Measurements from ENCODE around the gene IQCF5. TPM values are rescaled to one million over a fixed set of nuclear protein-coding genes. Genes with fewer than 3 reads are reported as not detected.

IQCF5 gene
- total and polyA plus RNA-seq, 2 donors (not counting 1 experiment from before 2014, with no cell fraction given) = not detected

DNA sequence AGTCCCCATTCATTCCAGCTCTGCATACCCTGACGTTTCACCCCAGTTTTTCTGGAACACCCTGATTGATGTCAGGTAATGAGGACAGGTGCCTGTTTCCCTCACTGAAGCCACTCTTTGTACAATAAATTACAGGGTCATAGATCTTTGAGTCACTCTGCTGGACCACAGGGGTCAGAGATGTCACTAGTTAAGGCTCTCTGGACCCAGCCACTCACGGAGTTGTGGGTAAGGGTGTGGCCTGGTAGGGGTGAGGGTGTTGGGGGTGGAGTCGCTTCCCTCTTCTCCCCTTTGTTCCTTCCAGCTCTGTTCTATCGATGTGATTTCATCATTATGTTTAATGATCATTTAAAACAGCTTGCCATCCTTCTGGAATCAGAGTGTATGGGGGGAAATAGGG, 512 bp downstream of the IQCF5 start:
- Mint-ChIP-seq H3K27me3 (peaks cover 29% of the 10 kb centered on the region), H3K27ac (no peak overlapping the region)

DNA sequence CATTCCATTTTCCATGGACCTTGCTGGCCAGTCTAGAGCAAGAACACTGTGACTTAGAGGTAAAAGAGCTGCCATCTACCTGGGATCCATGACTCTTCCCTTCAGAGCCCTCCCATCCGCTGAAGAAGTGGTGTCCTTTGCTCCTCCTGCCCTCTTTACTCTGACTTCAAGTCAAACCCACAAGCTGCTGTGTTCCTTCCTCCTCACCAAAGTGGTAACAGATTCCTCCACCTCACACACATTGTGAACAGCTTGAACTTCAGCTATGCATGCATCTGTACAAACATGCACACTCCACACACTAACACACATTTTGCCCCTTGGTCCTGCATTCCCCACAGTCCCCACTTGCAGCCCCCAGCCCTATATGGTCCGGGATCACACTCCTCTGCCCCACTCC, 990 bp downstream of the IQCF5 start:
- H3K9ac ChIP-seq (ENCODE audit: low read length) = no peak overlapping the region
- no peak overlapping the region for H3K27ac ChIP-seq (ENCODE audit: low read length in 2 of 2)
- ATAC-seq (ENCODE audit: low read depth) = no peak
- H3K9me3 Mint-ChIP-seq (ENCODE audit: insufficient read depth) = no peaks in the 10 kb centered on the region
- WGBS (ENCODE audit: insufficient coverage) = 66% methylated on average over 2 of the region's 2 CpGs
- ChIA-PET CTCF (interaction anchor here (0.9 kb wide), 1 partner anchor 76 kb away, joined by 3 read pairs; no protein-coding TSS in a partner anchor), POLR2A (no interaction called here)
- H4K20me1 ChIP-seq (ENCODE audit: control insufficient read depth, insufficient read depth, low read length, poor library complexity, severe bottlenecking) = no peaks in the 10 kb centered on the region
- DNase-seq = no peak
- H3K9me3 ChIP-seq (ENCODE audit: control extremely low read depth in 1 of 3, control insufficient read depth in 2 of 3, insufficient read depth in 1 of 3, low read length in 2 of 3) = no peaks in the 10 kb centered on the region
- H3K79me2 ChIP-seq (ENCODE audit: control insufficient read depth, insufficient read depth, low read length) = no peaks in the 10 kb centered on the region
- H3K4me1 Mint-ChIP-seq = no peaks in the 10 kb centered on the region
- intact Hi-C loops (cut with micrococcal nuclease) = no loop called here
- H3K27me3 Mint-ChIP-seq = peaks cover 28% of the 10 kb centered on the region
- no peak overlapping the region for H3K4me3 ChIP-seq (ENCODE audit: control extremely low read depth in 1 of 5, extremely low read depth in 1 of 5, insufficient read depth in 1 of 5, low read depth in 2 of 5, low read length in 4 of 5)
- H3K27ac Mint-ChIP-seq = no peak overlapping the region
- H3K4me1 ChIP-seq (ENCODE audit: control insufficient read depth in 2 of 2, insufficient read depth in 2 of 2, low read length in 2 of 2) = no peaks in the 10 kb centered on the region
- no peaks in the 10 kb centered on the region for H3K36me3 ChIP-seq (replicated peaks in 1 of 2; ENCODE audit: control extremely low read depth in 1 of 2, control insufficient read depth in 1 of 2, extremely low read depth in 1 of 2, insufficient read depth in 2 of 2, low read length in 1 of 2)
- H2AFZ ChIP-seq (ENCODE audit: insufficient read depth, low read depth, low read length, poor library complexity, severe bottlenecking) = no peak overlapping the region
- H3K4me3 Mint-ChIP-seq = no peak overlapping the region
- H3K4me2 ChIP-seq (replicated peaks; ENCODE audit: low read depth, low read length, poor library complexity, severe bottlenecking) = no peak overlapping the region
- peaks cover 0 to 4% (median 0%) of the 10 kb centered on the region in 4 experiments for H3K27me3 ChIP-seq (replicated peaks in 1 of 4; ENCODE audit: control extremely low read depth in 1 of 4, control insufficient read depth in 3 of 4, insufficient read depth in 4 of 4, low read length in 3 of 4)
- no peak for TF ChIP-seq EZH2 (IDR thresholded peaks at IDR 0.05; ENCODE audit: borderline replicate concordance, insufficient read depth, low read depth, low read length, poor library complexity, severe bottlenecking)

More for the DNA sequence above, 512 bp downstream of the IQCF5 start:
- Histone ChIP-seq H3K4me2 (replicated peaks; ENCODE audit: low read depth, low read length, poor library complexity, severe bottlenecking) (no peak overlapping the region), H3K79me2 (ENCODE audit: control insufficient read depth, insufficient read depth, low read length) (no peaks in the 10 kb centered on the region), H2AFZ (ENCODE audit: insufficient read depth, low read depth, low read length, poor library complexity, severe bottlenecking) (no peak overlapping the region), H3K27me3 (replicated peaks in 1 of 4; ENCODE audit: control extremely low read depth in 1 of 4, control insufficient read depth in 3 of 4, insufficient read depth in 4 of 4, low read length in 3 of 4) (peaks cover 0 to 3% (median 0%) of the 10 kb centered on the region in 4 experiments), H3K4me1 (ENCODE audit: control insufficient read depth in 2 of 2, insufficient read depth in 2 of 2, low read length in 2 of 2) (no peaks in the 10 kb centered on the region), H4K20me1 (ENCODE audit: control insufficient read depth, insufficient read depth, low read length, poor library complexity, severe bottlenecking) (no peaks in the 10 kb centered on the region), H3K9ac (ENCODE audit: low read length) (no peak overlapping the region), H3K9me3 (ENCODE audit: control extremely low read depth in 1 of 3, control insufficient read depth in 2 of 3, insufficient read depth in 1 of 3, low read length in 2 of 3) (no peaks in the 10 kb centered on the region), H3K27ac (ENCODE audit: low read length in 2 of 2) (no peak overlapping the region), H3K4me3 (ENCODE audit: control extremely low read depth in 1 of 5, extremely low read depth in 1 of 5, insufficient read depth in 1 of 5, low read depth in 2 of 5, low read length in 4 of 5) (no peak overlapping the region), H3K36me3 (replicated peaks in 1 of 2; ENCODE audit: control extremely low read depth in 1 of 2, control insufficient read depth in 1 of 2, extremely low read depth in 1 of 2, insufficient read depth in 2 of 2, low read length in 1 of 2) (no peaks in the 10 kb centered on the region)
- ChIA-PET POLR2A (no interaction called here), CTCF (interaction anchor here (0.9 kb wide), 1 partner anchor 77 kb away, joined by 3 read pairs; no protein-coding TSS in a partner anchor)
- Mint-ChIP-seq H3K4me3 (no peak overlapping the region), H3K4me1 (no peaks in the 10 kb centered on the region), H3K9me3 (ENCODE audit: insufficient read depth) (no peaks in the 10 kb centered on the region)
- no peak for ATAC-seq (ENCODE audit: low read depth)
- WGBS (ENCODE audit: insufficient coverage) = 83% methylated on average over 1 of the region's 4 CpGs
- DNase-seq = no peak
- TF ChIP-seq, protein P1, sequence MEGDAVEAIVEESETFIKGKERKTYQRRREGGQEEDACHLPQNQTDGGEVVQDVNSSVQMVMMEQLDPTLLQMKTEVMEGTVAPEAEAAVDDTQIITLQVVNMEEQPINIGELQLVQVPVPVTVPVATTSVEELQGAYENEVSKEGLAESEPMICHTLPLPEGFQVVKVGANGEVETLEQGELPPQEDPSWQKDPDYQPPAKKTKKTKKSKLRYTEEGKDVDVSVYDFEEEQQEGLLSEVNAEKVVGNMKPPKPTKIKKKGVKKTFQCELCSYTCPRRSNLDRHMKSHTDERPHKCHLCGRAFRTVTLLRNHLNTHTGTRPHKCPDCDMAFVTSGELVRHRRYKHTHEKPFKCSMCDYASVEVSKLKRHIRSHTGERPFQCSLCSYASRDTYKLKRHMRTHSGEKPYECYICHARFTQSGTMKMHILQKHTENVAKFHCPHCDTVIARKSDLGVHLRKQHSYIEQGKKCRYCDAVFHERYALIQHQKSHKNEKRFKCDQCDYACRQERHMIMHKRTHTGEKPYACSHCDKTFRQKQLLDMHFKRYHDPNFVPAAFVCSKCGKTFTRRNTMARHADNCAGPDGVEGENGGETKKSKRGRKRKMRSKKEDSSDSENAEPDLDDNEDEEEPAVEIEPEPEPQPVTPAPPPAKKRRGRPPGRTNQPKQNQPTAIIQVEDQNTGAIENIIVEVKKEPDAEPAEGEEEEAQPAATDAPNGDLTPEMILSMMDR (IDR thresholded peaks at IDR 0.05) = no peak
- TF ChIP-seq EZH2 (IDR thresholded peaks at IDR 0.05; ENCODE audit: borderline replicate concordance, insufficient read depth, low read depth, low read length, poor library complexity, severe bottlenecking) = no peak
- intact Hi-C loops (cut with micrococcal nuclease) = no loop called here

Data from B cell (primary cell).